Measurements from ENCODE around the gene KRTAP4-4.

GRCh38 chr17:41118721-41119120 is 41.8 kb downstream of the KRTAP4-4 start:
- TF ChIP-seq CTCF (conservative IDR thresholded peaks at IDR 0.05 in 1 of 2, IDR thresholded peaks at IDR 0.05 in 1 of 2; ENCODE audit: extremely low read depth in 1 of 2, insufficient read depth in 1 of 2, low read depth in 1 of 2, low read length in 2 of 2), result no peak
- no peak for TF ChIP-seq EZH2 (IDR thresholded peaks at IDR 0.05; ENCODE audit: borderline replicate concordance, low read length)

All from mammary epithelial cell (primary cell).